Transverse colon (tissue), 3 donors: ENCODE data around the gene TAC4.

Source experiments
- POLR2A ChIP-seq: fragments of 450-650 bp; IDR thresholded peaks from one replicate; pipeline ENCODE4 v1.6.1; 2016; ENCODE audit warnings: antibody characterized with exemption, mild to moderate bottlenecking, moderate library complexity
- POLR2AphosphoS5 ChIP-seq, 3 donors: sonication (generic); formaldehyde crosslinking; IDR thresholded peaks; one replicate each; pipeline ENCODE4 v1.6.1; 2016; ENCODE audit warnings: antibody characterized with exemption in 3 of 3

GRCh38 chr17:49854126-49854525 is 6.3 kb upstream of the TAC4 start:
- TF ChIP-seq POLR2AphosphoS5 (IDR thresholded peaks at IDR 0.05) (no peak), POLR2A (no peak)
